ENCODE measurements around the gene ZFP30. TPM values are rescaled to one million over a fixed set of nuclear protein-coding genes. Genes with fewer than 3 reads are reported as not detected.

ZFP30 gene
- total and polyA plus RNA-seq, 2 of the 13 experiments (the other 11 are each of a cell fraction or from before 2014, with no cell fraction given), result 3.4 to 19.2 TPM

DNA sequence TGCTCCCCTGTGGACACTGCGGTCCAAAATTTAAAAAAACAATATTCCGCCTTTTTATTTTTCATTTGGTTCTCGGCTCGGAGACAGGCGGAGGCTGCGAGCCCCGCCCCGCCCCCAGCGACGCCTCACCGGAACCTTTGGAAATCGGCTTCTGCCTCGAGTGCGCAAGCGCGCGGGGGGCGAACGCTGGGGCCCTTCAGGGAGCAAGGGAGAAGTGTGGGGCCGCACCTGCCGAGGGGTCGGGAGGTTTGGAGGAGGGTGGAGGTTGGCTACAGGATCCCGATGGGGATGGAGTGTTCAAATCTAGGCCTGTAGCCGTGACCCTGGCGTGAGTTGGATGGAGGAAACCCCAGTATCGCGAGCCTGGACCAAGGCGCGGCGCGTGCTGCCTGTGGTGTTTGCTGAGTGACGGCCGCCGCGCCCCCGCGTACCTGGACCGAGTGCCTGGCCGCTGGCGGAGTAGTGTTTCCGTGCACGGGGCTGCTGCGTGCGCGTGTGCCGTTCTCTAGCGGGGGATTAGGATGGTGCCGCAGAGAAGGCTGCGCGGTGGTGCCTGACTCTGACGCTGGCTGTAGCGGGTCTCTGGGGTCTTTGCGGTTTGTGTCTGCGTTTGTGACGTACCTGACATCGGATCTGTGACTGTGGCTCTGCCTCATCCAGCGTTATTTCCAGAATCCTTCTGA, 565 bp upstream of the ZFP30 start (continued):
- no peak for TF ChIP-seq ZNF207 (IDR thresholded peaks at IDR 0.05; ENCODE audit: borderline replicate concordance)
- TF ChIP-seq, protein P1, sequence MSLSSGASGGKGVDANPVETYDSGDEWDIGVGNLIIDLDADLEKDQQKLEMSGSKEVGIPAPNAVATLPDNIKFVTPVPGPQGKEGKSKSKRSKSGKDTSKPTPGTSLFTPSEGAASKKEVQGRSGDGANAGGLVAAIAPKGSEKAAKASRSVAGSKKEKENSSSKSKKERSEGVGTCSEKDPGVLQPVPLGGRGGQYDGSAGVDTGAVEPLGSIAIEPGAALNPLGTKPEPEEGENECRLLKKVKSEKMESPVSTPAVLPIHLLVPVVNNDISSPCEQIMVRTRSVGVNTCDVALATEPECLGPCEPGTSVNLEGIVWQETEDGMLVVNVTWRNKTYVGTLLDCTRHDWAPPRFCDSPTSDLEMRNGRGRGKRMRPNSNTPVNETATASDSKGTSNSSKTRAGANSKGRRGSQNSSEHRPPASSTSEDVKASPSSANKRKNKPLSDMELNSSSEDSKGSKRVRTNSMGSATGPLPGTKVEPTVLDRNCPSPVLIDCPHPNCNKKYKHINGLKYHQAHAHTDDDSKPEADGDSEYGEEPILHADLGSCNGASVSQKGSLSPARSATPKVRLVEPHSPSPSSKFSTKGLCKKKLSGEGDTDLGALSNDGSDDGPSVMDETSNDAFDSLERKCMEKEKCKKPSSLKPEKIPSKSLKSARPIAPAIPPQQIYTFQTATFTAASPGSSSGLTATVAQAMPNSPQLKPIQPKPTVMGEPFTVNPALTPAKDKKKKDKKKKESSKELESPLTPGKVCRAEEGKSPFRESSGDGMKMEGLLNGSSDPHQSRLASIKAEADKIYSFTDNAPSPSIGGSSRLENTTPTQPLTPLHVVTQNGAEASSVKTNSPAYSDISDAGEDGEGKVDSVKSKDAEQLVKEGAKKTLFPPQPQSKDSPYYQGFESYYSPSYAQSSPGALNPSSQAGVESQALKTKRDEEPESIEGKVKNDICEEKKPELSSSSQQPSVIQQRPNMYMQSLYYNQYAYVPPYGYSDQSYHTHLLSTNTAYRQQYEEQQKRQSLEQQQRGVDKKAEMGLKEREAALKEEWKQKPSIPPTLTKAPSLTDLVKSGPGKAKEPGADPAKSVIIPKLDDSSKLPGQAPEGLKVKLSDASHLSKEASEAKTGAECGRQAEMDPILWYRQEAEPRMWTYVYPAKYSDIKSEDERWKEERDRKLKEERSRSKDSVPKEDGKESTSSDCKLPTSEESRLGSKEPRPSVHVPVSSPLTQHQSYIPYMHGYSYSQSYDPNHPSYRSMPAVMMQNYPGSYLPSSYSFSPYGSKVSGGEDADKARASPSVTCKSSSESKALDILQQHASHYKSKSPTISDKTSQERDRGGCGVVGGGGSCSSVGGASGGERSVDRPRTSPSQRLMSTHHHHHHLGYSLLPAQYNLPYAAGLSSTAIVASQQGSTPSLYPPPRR (CRISPR knock-in tag; IDR thresholded peaks at IDR 0.05; ENCODE audit: borderline replicate concordance), result peak; percentile 68; the same call in 1 of the 2 replicates
- no peak for TF ChIP-seq FLYWCH1 (CRISPR knock-in tag; IDR thresholded peaks at IDR 0.05)
- no peak for TF ChIP-seq HNF4A (CRISPR knock-in tag; IDR thresholded peaks at IDR 0.05)
- 0 out of 2 replicates have a peak, but pooled peaks have one; percentile 10 for TF ChIP-seq ZNF850 (CRISPR knock-in tag; conservative IDR thresholded peaks at IDR 0.05)
- peak; percentile 72; the same call in 1 of the 3 replicates for TF ChIP-seq MXI1 (IDR thresholded peaks at IDR 0.05; ENCODE audit: borderline replicate concordance, low read depth, low read length)
- TF ChIP-seq, protein P2, sequence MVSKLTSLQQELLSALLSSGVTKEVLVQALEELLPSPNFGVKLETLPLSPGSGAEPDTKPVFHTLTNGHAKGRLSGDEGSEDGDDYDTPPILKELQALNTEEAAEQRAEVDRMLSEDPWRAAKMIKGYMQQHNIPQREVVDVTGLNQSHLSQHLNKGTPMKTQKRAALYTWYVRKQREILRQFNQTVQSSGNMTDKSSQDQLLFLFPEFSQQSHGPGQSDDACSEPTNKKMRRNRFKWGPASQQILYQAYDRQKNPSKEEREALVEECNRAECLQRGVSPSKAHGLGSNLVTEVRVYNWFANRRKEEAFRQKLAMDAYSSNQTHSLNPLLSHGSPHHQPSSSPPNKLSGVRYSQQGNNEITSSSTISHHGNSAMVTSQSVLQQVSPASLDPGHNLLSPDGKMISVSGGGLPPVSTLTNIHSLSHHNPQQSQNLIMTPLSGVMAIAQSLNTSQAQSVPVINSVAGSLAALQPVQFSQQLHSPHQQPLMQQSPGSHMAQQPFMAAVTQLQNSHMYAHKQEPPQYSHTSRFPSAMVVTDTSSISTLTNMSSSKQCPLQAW (CRISPR knock-in tag; IDR thresholded peaks at IDR 0.05), result peak; percentile 83; the same call in 1 of the 2 replicates
- TF ChIP-seq, protein P3, sequence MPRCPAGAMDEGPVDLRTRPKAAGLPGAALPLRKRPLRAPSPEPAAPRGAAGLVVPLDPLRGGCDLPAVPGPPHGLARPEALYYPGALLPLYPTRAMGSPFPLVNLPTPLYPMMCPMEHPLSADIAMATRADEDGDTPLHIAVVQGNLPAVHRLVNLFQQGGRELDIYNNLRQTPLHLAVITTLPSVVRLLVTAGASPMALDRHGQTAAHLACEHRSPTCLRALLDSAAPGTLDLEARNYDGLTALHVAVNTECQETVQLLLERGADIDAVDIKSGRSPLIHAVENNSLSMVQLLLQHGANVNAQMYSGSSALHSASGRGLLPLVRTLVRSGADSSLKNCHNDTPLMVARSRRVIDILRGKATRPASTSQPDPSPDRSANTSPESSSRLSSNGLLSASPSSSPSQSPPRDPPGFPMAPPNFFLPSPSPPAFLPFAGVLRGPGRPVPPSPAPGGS (CRISPR knock-in tag; IDR thresholded peaks at IDR 0.05), result no peak; the same call in 1 of the 2 replicates
- TF ChIP-seq SALL2 (CRISPR knock-in tag; IDR thresholded peaks at IDR 0.05), result peak; percentile 83; the same call in 1 of the 2 replicates
- TF ChIP-seq, protein P4, sequence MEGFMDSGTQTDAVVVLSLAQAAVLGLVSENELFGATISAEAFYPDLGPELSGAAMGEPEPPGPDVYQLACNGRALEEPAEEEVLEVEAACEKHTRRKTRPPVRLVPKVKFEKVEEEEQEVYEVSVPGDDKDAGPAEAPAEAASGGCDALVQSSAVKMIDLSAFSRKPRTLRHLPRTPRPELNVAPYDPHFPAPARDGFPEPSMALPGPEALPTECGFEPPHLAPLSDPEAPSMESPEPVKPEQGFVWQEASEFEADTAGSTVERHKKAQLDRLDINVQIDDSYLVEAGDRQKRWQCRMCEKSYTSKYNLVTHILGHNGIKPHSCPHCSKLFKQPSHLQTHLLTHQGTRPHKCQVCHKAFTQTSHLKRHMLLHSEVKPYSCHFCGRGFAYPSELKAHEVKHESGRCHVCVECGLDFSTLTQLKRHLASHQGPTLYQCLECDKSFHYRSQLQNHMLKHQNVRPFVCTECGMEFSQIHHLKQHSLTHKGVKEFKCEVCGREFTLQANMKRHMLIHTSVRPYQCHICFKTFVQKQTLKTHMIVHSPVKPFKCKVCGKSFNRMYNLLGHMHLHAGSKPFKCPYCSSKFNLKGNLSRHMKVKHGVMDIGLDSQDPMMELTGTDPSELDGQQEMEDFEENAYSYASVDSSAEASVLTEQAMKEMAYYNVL (CRISPR knock-in tag; IDR thresholded peaks at IDR 0.05; ENCODE audit: borderline replicate concordance), result peak; percentile 52; the same call in 1 of the 2 replicates
- TF ChIP-seq, protein P5, sequence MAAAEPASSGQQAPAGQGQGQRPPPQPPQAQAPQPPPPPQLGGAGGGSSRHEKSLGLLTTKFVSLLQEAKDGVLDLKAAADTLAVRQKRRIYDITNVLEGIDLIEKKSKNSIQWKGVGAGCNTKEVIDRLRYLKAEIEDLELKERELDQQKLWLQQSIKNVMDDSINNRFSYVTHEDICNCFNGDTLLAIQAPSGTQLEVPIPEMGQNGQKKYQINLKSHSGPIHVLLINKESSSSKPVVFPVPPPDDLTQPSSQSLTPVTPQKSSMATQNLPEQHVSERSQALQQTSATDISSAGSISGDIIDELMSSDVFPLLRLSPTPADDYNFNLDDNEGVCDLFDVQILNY (CRISPR knock-in tag; conservative IDR thresholded peaks at IDR 0.05), result no peak
- TF ChIP-seq POLR2AphosphoS5 (IDR thresholded peaks at IDR 0.05; ENCODE audit: low read depth, low read length), result no peak; the same call in none of the 2 replicates
- TF ChIP-seq RNF2 (conservative IDR thresholded peaks at IDR 0.05; ENCODE audit: low read depth), result no peak
- TF ChIP-seq, protein P6, sequence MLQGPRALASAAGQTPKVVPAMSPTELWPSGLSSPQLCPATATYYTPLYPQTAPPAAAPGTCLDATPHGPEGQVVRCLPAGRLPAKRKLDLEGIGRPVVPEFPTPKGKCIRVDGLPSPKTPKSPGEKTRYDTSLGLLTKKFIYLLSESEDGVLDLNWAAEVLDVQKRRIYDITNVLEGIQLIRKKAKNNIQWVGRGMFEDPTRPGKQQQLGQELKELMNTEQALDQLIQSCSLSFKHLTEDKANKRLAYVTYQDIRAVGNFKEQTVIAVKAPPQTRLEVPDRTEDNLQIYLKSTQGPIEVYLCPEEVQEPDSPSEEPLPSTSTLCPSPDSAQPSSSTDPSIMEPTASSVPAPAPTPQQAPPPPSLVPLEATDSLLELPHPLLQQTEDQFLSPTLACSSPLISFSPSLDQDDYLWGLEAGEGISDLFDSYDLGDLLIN (CRISPR knock-in tag; IDR thresholded peaks at IDR 0.05; ENCODE audit: borderline replicate concordance), result no peak; the same call in 1 of the 2 replicates
- TF ChIP-seq RELA (CRISPR knock-in tag; IDR thresholded peaks at IDR 0.05), result no peak
- peak; percentile 68; the same call in 1 of the 2 replicates for TF ChIP-seq MED1 (CRISPR knock-in tag; IDR thresholded peaks at IDR 0.05)
